Measurements from ENCODE around the gene BRINP3. TPM values are rescaled to one million over a fixed set of nuclear protein-coding genes. Genes with fewer than 3 reads are reported as not detected.

The BRINP3 gene
- total RNA-seq, 1 experiment from 2014 or later: not detected

DNA sequence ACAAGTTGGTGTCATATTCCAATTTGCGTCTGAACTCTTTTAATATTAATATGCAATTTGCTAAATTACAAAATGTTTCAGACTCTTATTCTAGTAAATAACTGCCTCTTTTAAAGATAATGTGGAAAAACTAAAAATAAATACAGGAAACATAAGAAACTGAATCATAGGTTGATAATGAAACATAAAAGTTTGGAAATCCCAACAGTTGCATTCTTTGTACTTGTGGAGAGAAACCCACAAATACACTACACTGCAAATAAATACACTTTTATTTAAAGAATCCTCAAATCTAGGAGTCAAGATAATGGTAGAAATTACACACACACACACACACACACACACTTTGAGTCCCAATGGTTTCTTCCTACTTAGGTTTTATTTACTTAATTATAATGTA, 5.2 kb downstream of the BRINP3 start:
- H3K36me3 Mint-ChIP-seq (ENCODE audit: insufficient read depth in 1 of 3, low read depth in 3 of 3): no peaks in the 10 kb centered on the region
- Histone ChIP-seq H4K5ac (ENCODE audit: insufficient read length, low read depth, low read length) (no peak overlapping the region), H2AFZ (ENCODE audit: low read length) (no peak overlapping the region), H3K23me2 (ENCODE audit: insufficient read length, low read depth, low read length, poor library complexity, severe bottlenecking) (peaks cover 16% of the 10 kb centered on the region), H3K79me2 (ENCODE audit: insufficient read depth, low read length) (no peaks in the 10 kb centered on the region), H2BK12ac (ENCODE audit: insufficient read length, low read depth, low read length) (no peak overlapping the region), H2AK5ac (ENCODE audit: insufficient read length, low read length) (no peak overlapping the region), H2BK15ac (ENCODE audit: low read depth, low read length) (no peak overlapping the region), H2BK5ac (ENCODE audit: insufficient read length, low read length) (no peak overlapping the region), H4K20me1 (ENCODE audit: control insufficient read depth, insufficient read depth, insufficient read length) (no peaks in the 10 kb centered on the region), H3K14ac (ENCODE audit: insufficient read depth, low read length) (no peak overlapping the region), H3T11ph (ENCODE audit: low read length) (no peak overlapping the region), H3K18ac (ENCODE audit: insufficient read length, low read depth, low read length) (no peak overlapping the region), H3K4me1 (ENCODE audit: insufficient read depth, low read length) (no peaks in the 10 kb centered on the region), H3K23ac (ENCODE audit: insufficient read length, low read depth, low read length) (no peak overlapping the region), H2BK120ac (ENCODE audit: low read depth, low read length, poor library complexity, severe bottlenecking) (no peak overlapping the region), H3K4me2 (ENCODE audit: insufficient read depth, insufficient read length, low read length) (no peak overlapping the region), H3K27me3 (ENCODE audit: insufficient read depth, low read length) (peaks cover 17% of the 10 kb centered on the region; the same call in 1 of the 2 replicates), H3K9me3 (ENCODE audit: control insufficient read depth, low read depth, low read length) (no peaks in the 10 kb centered on the region), H2BK20ac (ENCODE audit: low read depth, low read length, poor library complexity, severe bottlenecking) (no peak overlapping the region), H3K79me1 (ENCODE audit: insufficient read depth, low read depth, low read length, poor library complexity, severe bottlenecking) (no peaks in the 10 kb centered on the region), H3K27ac (ENCODE audit: insufficient read length, low read depth, low read length) (no peak overlapping the region), H3K4ac (ENCODE audit: low read depth, low read length) (no peak overlapping the region), H4K91ac (ENCODE audit: insufficient read length, low read depth, low read length) (no peak overlapping the region), H3K9ac (ENCODE audit: extremely low read depth, insufficient read length, low read length) (no peak overlapping the region), H4K8ac (replicated peaks; ENCODE audit: insufficient read length, low read depth, low read length) (no peak overlapping the region), H3K56ac (ENCODE audit: insufficient read length, low read depth, low read length) (no peak overlapping the region)
- no peaks in the 10 kb centered on the region for H3K9me3 Mint-ChIP-seq
- H3K27ac Mint-ChIP-seq: no peak overlapping the region
- WGBS (ENCODE audit: extremely low coverage, insufficient read length, low lambda C conversion rate): no CpG with 5 or more reads among the region's 1 CpG
- H3K4me1 Mint-ChIP-seq: peaks cover 25 to 30% of the 10 kb centered on the region in 2 experiments
- H3K4me3 Mint-ChIP-seq: no peak overlapping the region
- TF ChIP-seq, protein P1, sequence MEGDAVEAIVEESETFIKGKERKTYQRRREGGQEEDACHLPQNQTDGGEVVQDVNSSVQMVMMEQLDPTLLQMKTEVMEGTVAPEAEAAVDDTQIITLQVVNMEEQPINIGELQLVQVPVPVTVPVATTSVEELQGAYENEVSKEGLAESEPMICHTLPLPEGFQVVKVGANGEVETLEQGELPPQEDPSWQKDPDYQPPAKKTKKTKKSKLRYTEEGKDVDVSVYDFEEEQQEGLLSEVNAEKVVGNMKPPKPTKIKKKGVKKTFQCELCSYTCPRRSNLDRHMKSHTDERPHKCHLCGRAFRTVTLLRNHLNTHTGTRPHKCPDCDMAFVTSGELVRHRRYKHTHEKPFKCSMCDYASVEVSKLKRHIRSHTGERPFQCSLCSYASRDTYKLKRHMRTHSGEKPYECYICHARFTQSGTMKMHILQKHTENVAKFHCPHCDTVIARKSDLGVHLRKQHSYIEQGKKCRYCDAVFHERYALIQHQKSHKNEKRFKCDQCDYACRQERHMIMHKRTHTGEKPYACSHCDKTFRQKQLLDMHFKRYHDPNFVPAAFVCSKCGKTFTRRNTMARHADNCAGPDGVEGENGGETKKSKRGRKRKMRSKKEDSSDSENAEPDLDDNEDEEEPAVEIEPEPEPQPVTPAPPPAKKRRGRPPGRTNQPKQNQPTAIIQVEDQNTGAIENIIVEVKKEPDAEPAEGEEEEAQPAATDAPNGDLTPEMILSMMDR (conservative IDR thresholded peaks at IDR 0.05): no peak
- H3K27me3 Mint-ChIP-seq (ENCODE audit: low read depth): peaks cover 53% of the 10 kb centered on the region
- no peak for DNase-seq
